Measurements from ENCODE around the gene NLRC5. TPM values are rescaled to one million over a fixed set of nuclear protein-coding genes. Genes with fewer than 3 reads are reported as not detected.
"Not testable (repeated sequence)": the region's sequence is repeated elsewhere in the genome, so short reads cannot be mapped to it uniquely, and the experiment has no call there.

Gene NLRC5
- total RNA-seq, 2 experiments from 2014 or later = 135 to 153 TPM

DNA sequence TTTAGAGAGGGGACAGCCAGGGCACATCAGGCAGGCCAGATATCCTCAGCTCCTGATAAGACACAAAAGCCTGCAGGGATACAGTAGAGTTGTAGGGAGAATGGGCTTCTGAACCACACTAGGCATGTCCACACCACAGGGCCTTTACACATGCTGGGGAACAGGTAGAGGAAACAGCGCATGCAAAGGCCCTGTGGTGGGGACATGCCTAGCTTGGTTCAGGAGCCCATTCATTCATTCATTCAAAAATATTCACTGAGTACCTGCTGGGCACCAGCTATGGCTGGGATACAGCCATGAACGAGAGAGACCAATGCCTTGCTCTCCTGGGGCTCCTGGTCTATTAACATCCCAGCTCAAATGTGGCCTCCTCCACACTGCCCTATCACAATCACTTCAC lies 107.4 kb downstream of the NLRC5 start:
- Mint-ChIP-seq H3K4me3 (no peak overlapping the region), H3K4me1 (ENCODE audit: low read depth) (peaks cover 15% of the 10 kb centered on the region), H3K9me3 (no peaks in the 10 kb centered on the region), H3K27me3 (peaks cover 5% of the 10 kb centered on the region), H3K27ac (no peak overlapping the region), H3K36me3 (ENCODE audit: low read depth) (no peaks in the 10 kb centered on the region)
- TF ChIP-seq, protein P1, sequence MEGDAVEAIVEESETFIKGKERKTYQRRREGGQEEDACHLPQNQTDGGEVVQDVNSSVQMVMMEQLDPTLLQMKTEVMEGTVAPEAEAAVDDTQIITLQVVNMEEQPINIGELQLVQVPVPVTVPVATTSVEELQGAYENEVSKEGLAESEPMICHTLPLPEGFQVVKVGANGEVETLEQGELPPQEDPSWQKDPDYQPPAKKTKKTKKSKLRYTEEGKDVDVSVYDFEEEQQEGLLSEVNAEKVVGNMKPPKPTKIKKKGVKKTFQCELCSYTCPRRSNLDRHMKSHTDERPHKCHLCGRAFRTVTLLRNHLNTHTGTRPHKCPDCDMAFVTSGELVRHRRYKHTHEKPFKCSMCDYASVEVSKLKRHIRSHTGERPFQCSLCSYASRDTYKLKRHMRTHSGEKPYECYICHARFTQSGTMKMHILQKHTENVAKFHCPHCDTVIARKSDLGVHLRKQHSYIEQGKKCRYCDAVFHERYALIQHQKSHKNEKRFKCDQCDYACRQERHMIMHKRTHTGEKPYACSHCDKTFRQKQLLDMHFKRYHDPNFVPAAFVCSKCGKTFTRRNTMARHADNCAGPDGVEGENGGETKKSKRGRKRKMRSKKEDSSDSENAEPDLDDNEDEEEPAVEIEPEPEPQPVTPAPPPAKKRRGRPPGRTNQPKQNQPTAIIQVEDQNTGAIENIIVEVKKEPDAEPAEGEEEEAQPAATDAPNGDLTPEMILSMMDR (IDR thresholded peaks at IDR 0.05) = no peak
- intact Hi-C loops (cut with micrococcal nuclease) = no loop called here
- DNase-seq (no peak), ATAC-seq (no peak)
- ChIA-PET CTCF (interaction anchor here (1.2 to 11.5 kb wide), 3 partner anchors 14 to 322 kb away, joined by 4 to 114 read pairs (median 5); no protein-coding TSS in a partner anchor), POLR2A (interaction anchor here (0.8 to 1.4 kb wide), 2 partner anchors 10 to 29 kb away, joined by 3 read pairs; no protein-coding TSS in a partner anchor)

DNA sequence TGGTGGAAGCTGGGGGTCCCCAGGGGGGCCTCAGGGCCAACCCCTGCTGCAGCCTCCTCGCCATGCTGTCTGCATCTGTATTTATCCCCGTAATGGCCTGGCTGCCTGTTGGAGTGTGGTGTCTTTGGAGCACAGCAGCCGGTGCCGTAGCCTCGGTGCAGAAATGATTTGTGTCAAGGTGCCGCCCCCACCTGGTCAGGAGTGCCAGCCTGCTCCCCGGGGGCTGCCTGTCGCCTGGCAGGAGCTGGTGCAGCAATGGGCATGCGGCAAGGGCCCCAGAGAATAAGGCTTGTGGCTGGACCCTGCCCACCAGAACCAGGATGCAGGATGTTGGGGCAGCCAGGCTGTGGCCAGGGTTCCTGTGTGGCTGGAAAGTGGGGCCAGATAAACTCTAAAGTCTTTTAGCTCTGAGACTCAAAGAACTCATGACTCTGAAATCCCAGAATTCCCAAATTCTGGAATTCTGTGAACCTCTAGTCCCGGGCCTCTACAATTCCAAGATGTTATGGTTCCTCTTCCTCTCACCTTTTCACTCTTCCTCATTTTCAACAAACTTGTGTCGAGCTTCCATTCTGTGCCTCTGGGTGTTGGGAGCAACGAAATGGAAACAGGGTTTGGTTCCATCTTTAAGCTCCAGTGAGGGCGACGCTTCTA lies 109.0 kb downstream of the NLRC5 start:
- no peaks in the 10 kb centered on the region for H3K9me3 Mint-ChIP-seq
- CTCF ChIA-PET = interaction anchor here (1.0 to 11.5 kb wide), 3 partner anchors 15 to 320 kb away, joined by 3 to 114 read pairs (median 4); no protein-coding TSS in a partner anchor
- TF ChIP-seq, protein P1 (IDR thresholded peaks at IDR 0.05) = no peak
- POLR2A ChIA-PET = interaction anchor here (0.9 to 1.5 kb wide), 2 partner anchors 14 to 36 kb away, joined by 3 to 6 read pairs; no protein-coding TSS in a partner anchor
- no peak overlapping the region for H3K4me3 Mint-ChIP-seq
- ATAC-seq = no peak
- peaks cover 5% of the 10 kb centered on the region for H3K27me3 Mint-ChIP-seq
- no peak overlapping the region for H3K27ac Mint-ChIP-seq
- H3K36me3 Mint-ChIP-seq (ENCODE audit: low read depth) = no peaks in the 10 kb centered on the region
- peaks cover 12% of the 10 kb centered on the region for H3K4me1 Mint-ChIP-seq (ENCODE audit: low read depth)
- intact Hi-C loops (cut with micrococcal nuclease) = no loop called here
- DNase-seq = no peak

DNA sequence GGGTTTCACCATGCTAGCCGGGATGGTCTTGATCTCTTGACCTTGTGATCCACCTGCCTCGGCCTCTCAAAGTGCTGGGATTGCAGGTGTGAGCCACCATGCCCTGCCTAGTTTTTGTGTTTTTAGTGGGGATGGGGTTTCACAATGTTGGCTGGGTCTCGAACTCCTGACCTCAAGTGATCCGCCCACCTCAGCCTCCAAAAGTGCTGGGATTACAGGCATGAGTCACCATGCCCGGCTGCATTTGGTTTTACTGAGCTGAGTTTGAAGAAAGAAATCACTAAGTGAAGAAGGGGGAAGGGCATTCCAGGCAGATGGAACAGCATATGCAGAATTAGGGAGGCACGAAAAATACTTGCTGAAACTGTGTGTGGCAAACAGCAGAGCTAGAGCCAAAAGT lies 110.6 kb downstream of the NLRC5 start:
- CTCF ChIA-PET = interaction anchor here (1.1 to 11.5 kb wide), 4 partner anchors 7 to 68 kb away, joined by 3 to 114 read pairs (median 14); partner anchors contain the start of gene CPNE2
- H3K4me3 Mint-ChIP-seq; H3K27ac Mint-ChIP-seq; H3K27me3 Mint-ChIP-seq; intact Hi-C loops (cut with micrococcal nuclease); ATAC-seq; H3K9me3 Mint-ChIP-seq; H3K36me3 Mint-ChIP-seq (ENCODE audit: low read depth); DNase-seq: not testable (repeated sequence)
- POLR2A ChIA-PET = interaction anchor here (0.6 to 1.2 kb wide), 4 partner anchors 12 to 119 kb away, joined by 3 to 4 read pairs (median 3); no protein-coding TSS in a partner anchor
- peaks cover 15% of the 10 kb centered on the region for H3K4me1 Mint-ChIP-seq (ENCODE audit: low read depth)

DNA sequence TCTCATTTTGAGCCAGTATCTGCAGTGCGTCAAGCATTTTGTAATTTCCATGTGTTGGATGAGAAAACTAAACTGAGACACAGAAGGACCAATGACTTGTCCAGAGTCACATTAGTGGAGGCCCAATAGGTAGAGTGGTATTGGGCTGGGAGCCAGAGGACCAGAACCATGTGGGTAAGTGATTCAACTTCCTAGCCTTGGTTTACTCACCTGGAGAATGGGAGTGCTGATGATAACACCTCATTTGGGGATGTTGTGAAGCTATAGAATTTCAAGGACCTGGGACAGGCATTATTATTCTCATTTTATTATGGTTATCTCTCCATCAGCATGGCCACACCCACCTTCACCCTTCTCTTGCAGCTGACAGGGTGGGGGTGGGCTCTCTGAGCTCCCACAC lies 111.1 kb downstream of the NLRC5 start:
- DNase-seq (no peak), ATAC-seq (no peak)
- Mint-ChIP-seq H3K4me3 (no peak overlapping the region), H3K4me1 (ENCODE audit: low read depth) (peaks cover 17% of the 10 kb centered on the region), H3K9me3 (no peaks in the 10 kb centered on the region), H3K36me3 (ENCODE audit: low read depth) (no peaks in the 10 kb centered on the region), H3K27ac (no peak overlapping the region), H3K27me3 (no peaks in the 10 kb centered on the region)
- POLR2A ChIA-PET = interaction anchor here (0.6 to 1.2 kb wide), 6 partner anchors 8 to 120 kb away, joined by 3 to 4 read pairs (median 4); partner anchors contain the start of gene CPNE2
- TF ChIP-seq, protein P1 (IDR thresholded peaks at IDR 0.05) = no peak
- intact Hi-C loops (cut with micrococcal nuclease) = no loop called here
- CTCF ChIA-PET = interaction anchor here (1.1 to 11.5 kb wide), 5 partner anchors 8 to 67 kb away, joined by 3 to 114 read pairs (median 3); partner anchors contain the start of gene CPNE2

DNA sequence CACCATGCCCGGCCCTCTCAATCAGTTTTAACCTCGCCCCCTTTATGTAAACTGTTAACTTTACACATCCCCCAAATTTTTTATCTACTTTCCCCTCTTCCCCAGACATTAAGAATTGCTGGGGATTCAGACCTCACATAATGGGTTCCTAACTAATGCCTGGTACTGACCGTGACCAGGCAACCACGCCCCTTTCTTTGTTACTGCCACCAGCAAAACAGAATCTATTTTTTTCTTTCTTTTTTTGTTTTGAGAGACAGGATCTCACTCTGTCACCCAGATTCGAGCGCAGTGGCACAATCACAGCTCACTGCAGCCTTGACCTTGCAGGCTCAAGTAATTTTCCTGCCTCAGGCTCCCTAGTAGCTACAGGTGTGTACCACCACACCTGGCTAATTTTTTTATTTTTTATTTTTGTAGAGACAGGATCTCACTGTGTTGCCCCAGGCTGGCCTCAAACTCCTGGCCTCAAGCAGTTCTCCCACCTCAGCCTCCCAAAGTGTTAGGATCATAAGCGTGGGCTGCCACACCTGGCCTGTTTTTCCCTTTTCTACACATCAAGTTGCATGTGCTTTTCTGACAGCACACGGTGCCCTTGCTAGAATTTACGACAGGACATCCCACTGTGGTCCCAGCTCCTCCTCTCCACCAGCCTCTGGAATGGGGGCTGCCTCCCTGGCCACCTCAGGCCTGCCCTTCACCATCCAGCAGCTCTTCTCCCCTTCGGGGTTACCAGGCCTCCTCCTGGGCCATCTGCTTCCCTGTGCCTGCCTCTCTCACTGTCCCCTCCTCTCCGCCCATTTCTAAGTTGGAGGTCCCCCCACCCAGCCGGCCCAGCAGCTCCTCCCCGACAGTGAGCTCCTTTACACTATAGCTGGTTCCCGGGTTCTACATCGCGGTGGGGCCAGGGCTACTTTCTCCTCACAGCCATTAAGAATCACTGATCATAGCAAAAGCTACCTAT lies 113.8 kb downstream of the NLRC5 start:
- Mint-ChIP-seq H3K4me3 (no peak overlapping the region), H3K36me3 (ENCODE audit: low read depth) (no peaks in the 10 kb centered on the region), H3K27me3 (no peaks in the 10 kb centered on the region), H3K9me3 (no peaks in the 10 kb centered on the region), H3K4me1 (ENCODE audit: low read depth) (peaks cover 22% of the 10 kb centered on the region), H3K27ac (no peak overlapping the region)
- TF ChIP-seq, protein P1 (IDR thresholded peaks at IDR 0.05) = no peak
- no peak for ATAC-seq
- POLR2A ChIA-PET = interaction anchor here (0.6 to 1.6 kb wide), 3 partner anchors 10 to 116 kb away, joined by 3 to 5 read pairs (median 3); no protein-coding TSS in a partner anchor
- intact Hi-C loops (cut with micrococcal nuclease) = no loop called here
- no peak for DNase-seq
- CTCF ChIA-PET = interaction anchor here (0.9 to 11.5 kb wide), 3 partner anchors 11 to 24 kb away, joined by 3 to 114 read pairs (median 24); partner anchors contain the start of gene CPNE2
